Right lobe of liver (tissue), 6 donors: ENCODE measurements around the gene USP43. TPM values are rescaled to one million over a fixed set of nuclear protein-coding genes. Genes with fewer than 3 reads are reported as not detected.

Experiments
- ATAC-seq, 4 donors: fragments of 200-7000 bp; cut with Tn5 transposase; one replicate each; pipeline ENCODE4 v1.9.1; 2020; ENCODE audit warnings: mild to moderate bottlenecking in 4 of 4, moderate library complexity in 4 of 4
- DNase-seq, 3 donors: peaks; one replicate each; pipeline ENCODE4 v3.0.0-alpha.2; 2020
- H3K27ac ChIP-seq, 3 donors: fragments of 200-600 bp; one replicate each; pipeline ENCODE4 v1.8.0; 2022
- H3K27me3 ChIP-seq, 2 donors: fragments of 200-600 bp; one replicate each; pipeline ENCODE4 v1.8.0; 2022
- H3K36me3 ChIP-seq, 4 donors: fragments of 200-600 bp; sonication (generic) in 1 of 4; one replicate each; pipeline versions ENCODE4 v1.5.1 to v1.8.0; 2017 to 2022; ENCODE audit warnings: control low read depth in 1 of 4
- H3K4me1 ChIP-seq, 4 donors: fragments of 200-600 bp; sonication (generic) in 1 of 4; one replicate each; pipeline versions ENCODE4 v1.5.1 to v1.8.0; 2017 to 2022; ENCODE audit warnings: control low read depth in 1 of 4
- H3K4me3 ChIP-seq, 3 donors: fragments of 200-600 bp; one replicate each; pipeline ENCODE4 v1.8.0; 2022
- H3K9me3 ChIP-seq, 4 donors: fragments of 200-600 bp; sonication (generic) in 1 of 4; one replicate each; pipeline versions ENCODE4 v1.5.1 to v1.8.0; 2017 to 2022; ENCODE audit warnings: control low read depth in 1 of 4
- POLR2A ChIP-seq: fragments of 450-650 bp; IDR thresholded peaks from one replicate; pipeline ENCODE4 v1.6.1; 2017; ENCODE audit warnings: antibody characterized with exemption, mild to moderate bottlenecking
- WGBS: methylation state at CpG from one replicate; pipeline ENCODE4 v1.1.6; 2018; ENCODE audit warnings: low coverage, low lambda C conversion rate; ENCODE audit not compliant: insufficient coverage; ENCODE audit errors: missing lambda C conversion rate; 5-methylcytosine and 5-hydroxymethylcytosine counted together
- intact Hi-C, 2 donors: fragments of 100-400 bp; cut with DNase I; formaldehyde crosslinking; loops; one replicate each; pipeline versions ENCODE4 v1.11.2 to v1.14.1; 2022
- total RNA-seq, 6 experiments: library from RNA; depleted of rRNA in 2 of 6; stranded (reverse); fragments of >200 nt in 2 of 6; fragmentation: NEBNext Ultra II Directional in 3 of 6; extraction: Animal tissue kit (Norgen Biotek cat#: 25700) in 3 of 6; gene quantifications; one replicate each; pipeline versions ENCODE4 v1.1.0 to v1.2.4, GENCODE V29; 2016 to 2023
- TF ChIP-seq, protein P1 (sequence below), 4 donors: fragments of 200-600 bp in 3 of 4; fragments of 450-650 bp in 1 of 4; IDR thresholded peaks; one replicate each; pipeline versions ENCODE4 v1.5.1 to v1.8.0; 2016 to 2022; ENCODE audit warnings: antibody characterized with exemption in 4 of 4, mild to moderate bottlenecking in 2 of 4
- donor health status: DM: no; HTN: yes; CAD: no.
- donor health status: DM: no; HTN: no; CAD: no.
- donor health status: DM: no; HTN: no; CAD: no.
- donor health status: DM: no; HTN: yes; CAD: no.
- donor health status: DM: no; HTN: yes; CAD: no.

The USP43 gene
- total RNA-seq, 6 experiments from 2014 or later: 2.1 to 11.6 (median 6.8) TPM

DNA sequence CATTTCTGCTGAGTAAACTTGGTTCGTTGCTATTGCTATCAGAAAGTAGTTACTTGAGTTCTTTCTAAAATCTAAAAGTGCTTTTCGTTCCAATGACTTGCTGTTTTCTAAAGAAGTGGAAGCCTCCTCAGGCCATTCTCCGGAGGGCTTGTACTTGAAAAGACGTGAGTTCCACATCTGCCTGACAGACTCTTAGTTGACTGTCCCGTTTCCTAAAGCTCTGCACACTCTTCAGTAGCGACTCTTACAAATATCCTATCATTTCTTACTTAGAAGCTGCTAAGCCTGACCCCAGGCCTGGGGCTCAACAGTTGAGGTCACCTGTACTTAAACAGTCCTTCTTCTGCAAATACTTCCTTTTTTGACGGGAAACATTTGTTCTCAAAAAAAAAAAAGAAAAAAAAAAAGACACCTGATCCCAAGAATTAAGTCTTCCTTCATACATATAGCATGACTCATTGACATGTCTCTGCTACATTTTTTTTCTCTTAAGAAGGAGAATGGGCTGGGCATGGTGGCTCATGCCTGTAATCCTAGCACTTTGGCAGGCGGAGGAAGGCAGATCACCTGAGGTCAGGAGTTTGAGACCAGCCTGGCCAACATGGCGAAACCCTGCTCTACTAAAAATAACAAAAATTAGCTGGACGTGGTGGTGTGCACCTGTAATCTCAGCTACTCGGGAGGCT, 84.6 kb downstream of the USP43 start:
- Histone ChIP-seq H3K4me3 (no peak overlapping the region), H3K36me3 (no peaks in the 10 kb centered on the region), H3K27ac (no peak overlapping the region), H3K9me3 (no peaks in the 10 kb centered on the region), H3K4me1 (no peaks in the 10 kb centered on the region), H3K27me3 (no peaks in the 10 kb centered on the region)
- 66% methylated on average over 7 of the region's 11 CpGs for WGBS
- intact Hi-C loops: no loop called here
- TF ChIP-seq, protein P1, sequence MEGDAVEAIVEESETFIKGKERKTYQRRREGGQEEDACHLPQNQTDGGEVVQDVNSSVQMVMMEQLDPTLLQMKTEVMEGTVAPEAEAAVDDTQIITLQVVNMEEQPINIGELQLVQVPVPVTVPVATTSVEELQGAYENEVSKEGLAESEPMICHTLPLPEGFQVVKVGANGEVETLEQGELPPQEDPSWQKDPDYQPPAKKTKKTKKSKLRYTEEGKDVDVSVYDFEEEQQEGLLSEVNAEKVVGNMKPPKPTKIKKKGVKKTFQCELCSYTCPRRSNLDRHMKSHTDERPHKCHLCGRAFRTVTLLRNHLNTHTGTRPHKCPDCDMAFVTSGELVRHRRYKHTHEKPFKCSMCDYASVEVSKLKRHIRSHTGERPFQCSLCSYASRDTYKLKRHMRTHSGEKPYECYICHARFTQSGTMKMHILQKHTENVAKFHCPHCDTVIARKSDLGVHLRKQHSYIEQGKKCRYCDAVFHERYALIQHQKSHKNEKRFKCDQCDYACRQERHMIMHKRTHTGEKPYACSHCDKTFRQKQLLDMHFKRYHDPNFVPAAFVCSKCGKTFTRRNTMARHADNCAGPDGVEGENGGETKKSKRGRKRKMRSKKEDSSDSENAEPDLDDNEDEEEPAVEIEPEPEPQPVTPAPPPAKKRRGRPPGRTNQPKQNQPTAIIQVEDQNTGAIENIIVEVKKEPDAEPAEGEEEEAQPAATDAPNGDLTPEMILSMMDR (IDR thresholded peaks at IDR 0.05): no peak
- TF ChIP-seq POLR2A: no peak
- no peak for ATAC-seq
- DNase-seq: no peak

DNA sequence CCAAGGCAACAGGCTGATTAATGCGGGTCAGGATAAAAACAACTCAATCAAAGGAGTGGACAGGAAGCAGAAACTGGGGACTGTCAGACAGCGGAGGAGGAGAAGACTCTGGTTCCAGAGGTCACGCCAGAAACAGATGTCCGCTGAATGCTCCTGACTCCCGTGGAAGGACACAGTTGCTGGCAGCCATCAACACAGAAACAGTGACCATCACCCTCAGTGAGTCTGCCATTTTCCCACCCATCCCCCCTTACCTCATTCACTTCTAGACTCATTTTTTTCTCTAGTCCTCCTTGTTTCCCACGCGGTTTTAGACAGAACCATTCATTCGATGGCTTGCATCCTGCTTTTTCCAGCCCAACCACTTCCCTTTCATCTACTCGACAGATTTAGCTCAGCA, 105.2 kb downstream of the USP43 start:
- ATAC-seq: peak; percentile 55 to 77 (median 68)

DNA sequence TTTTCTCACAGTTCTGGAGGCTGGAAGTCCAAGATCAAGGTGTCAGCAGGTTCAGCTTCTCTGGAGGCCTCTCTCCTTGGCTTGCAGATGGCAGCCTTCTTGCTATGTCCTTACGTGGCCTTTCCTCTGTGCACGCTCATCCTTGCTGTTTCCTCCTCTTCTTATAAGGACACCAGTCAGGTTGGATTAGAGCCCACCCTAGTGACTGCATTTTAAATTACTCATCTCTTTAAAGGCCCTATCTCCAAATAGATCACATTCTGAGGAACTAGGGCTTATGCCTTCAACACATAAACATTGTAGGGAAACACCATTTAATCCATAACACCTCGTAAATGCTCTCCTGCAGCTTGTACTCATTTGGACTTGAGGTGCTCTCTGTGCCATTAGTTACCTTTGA, 109.8 kb downstream of the USP43 start:
- ATAC-seq (no peak), DNase-seq (no peak)
- H3K36me3 ChIP-seq: no peaks in the 10 kb centered on the region
- intact Hi-C loops: no loop called here
- no peaks in the 10 kb centered on the region for H3K9me3 ChIP-seq
- WGBS: 54% methylated on average over 3 of the region's 3 CpGs
- H3K4me3 ChIP-seq: no peak overlapping the region
- no peaks in the 10 kb centered on the region for H3K27me3 ChIP-seq
- H3K27ac ChIP-seq: no peak overlapping the region
- TF ChIP-seq POLR2A: no peak
- TF ChIP-seq, protein P1 (IDR thresholded peaks at IDR 0.05): no peak
- no peaks in the 10 kb centered on the region for H3K4me1 ChIP-seq

More for the DNA sequence above, 105.2 kb downstream of the USP43 start:
- H3K4me1 ChIP-seq: no peaks in the 10 kb centered on the region
- no peak for DNase-seq
- H3K36me3 ChIP-seq: no peaks in the 10 kb centered on the region
- H3K9me3 ChIP-seq: no peaks in the 10 kb centered on the region
- H3K27ac ChIP-seq: no peak overlapping the region
- 49% methylated on average over 5 of the region's 9 CpGs for WGBS
- intact Hi-C loops: no loop called here
- H3K27me3 ChIP-seq: peaks cover 0 to 7% of the 10 kb centered on the region in 2 donors
- TF ChIP-seq POLR2A: no peak
- TF ChIP-seq, protein P1 (IDR thresholded peaks at IDR 0.05): no peak
- H3K4me3 ChIP-seq: no peak overlapping the region

DNA sequence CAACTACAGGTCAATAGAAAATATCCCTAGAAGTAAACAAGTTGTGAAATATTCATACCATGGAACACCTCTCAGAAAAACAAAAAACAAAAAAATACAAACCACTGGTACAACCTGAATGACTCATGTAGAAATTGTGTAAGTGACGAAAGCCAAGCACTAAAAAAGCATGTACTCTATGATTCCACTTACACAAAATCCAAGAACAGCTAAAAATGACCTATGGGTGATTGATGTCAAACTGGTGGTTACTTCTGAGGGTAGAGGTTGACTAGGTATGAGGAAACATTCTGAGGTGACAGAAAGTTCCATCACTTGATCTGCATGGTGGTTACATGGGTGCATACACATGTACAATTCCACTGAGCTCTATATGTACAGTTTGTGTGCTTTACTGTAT, 114.9 kb downstream of the USP43 start:
- no peaks in the 10 kb centered on the region for H3K9me3 ChIP-seq
- DNase-seq: no peak
- H3K4me3 ChIP-seq: no peak overlapping the region

More for the DNA sequence above, 114.9 kb downstream of the USP43 start:
- H3K27ac ChIP-seq: no peak overlapping the region
- H3K4me1 ChIP-seq: no peaks in the 10 kb centered on the region
- intact Hi-C loops: no loop called here
- H3K36me3 ChIP-seq: no peaks in the 10 kb centered on the region
- TF ChIP-seq, protein P1 (IDR thresholded peaks at IDR 0.05): no peak
- TF ChIP-seq POLR2A: no peak
- 36% methylated on average over 1 of the region's 1 CpG for WGBS
- no peak for ATAC-seq
- H3K27me3 ChIP-seq: no peaks in the 10 kb centered on the region
